Neural cell (in vitro differentiated cells): ENCODE measurements around the gene TMEM238L. TPM values are rescaled to one million over a fixed set of nuclear protein-coding genes. Genes with fewer than 3 reads are reported as not detected.
A peak's percentile ranks its signal among the peaks of the same experiment; 100 is the strongest.

ENCODE experiments used
- H2AFZ ChIP-seq: fragments of 200-600, 300-800 bp; sonication (generic), shearing (Covaris generic); 2 replicates; pipeline ENCODE4 v1.6.0; 2014; ENCODE audit warnings: low read depth, mild to moderate bottlenecking, antibody characterized with exemption, low read length, moderate library complexity
- H3F3A ChIP-seq: fragments of 200-600 bp; shearing (Covaris generic); 2 replicates; pipeline ENCODE4 v1.6.1; 2016; ENCODE audit warnings: mild to moderate bottlenecking, moderate library complexity, mixed read lengths, antibody characterized with exemption, low read length; ENCODE audit not compliant: insufficient read depth, poor library complexity, severe bottlenecking
- H3K27ac ChIP-seq: fragments of 200-600, 300-800 bp; sonication (generic), shearing (Covaris generic); 2 replicates; pipeline ENCODE4 v1.5.1; 2014; ENCODE audit warnings: mild to moderate bottlenecking, low read length, moderate library complexity
- H3K27me3 ChIP-seq: fragments of 300-800, 200-600 bp; sonication (generic), shearing (Covaris generic); 2 replicates; pipeline ENCODE4 v1.6.0; 2014; ENCODE audit warnings: mild to moderate bottlenecking, low read depth, low read length, moderate library complexity; ENCODE audit not compliant: insufficient read depth
- H3K36me3 ChIP-seq: fragments of 300-800, 200-600 bp; sonication (generic), shearing (Covaris generic); 2 replicates; pipeline ENCODE4 v1.5.1; 2014; ENCODE audit warnings: mild to moderate bottlenecking, antibody characterized with exemption, low read length, moderate library complexity; ENCODE audit not compliant: insufficient read depth
- H3K4me2 ChIP-seq: fragments of 300-800, 200-600 bp; sonication (generic), shearing (Covaris generic); 2 replicates; pipeline ENCODE4 v1.6.0; 2014; ENCODE audit warnings: mild to moderate bottlenecking, low read length
- H3K4me3 ChIP-seq: fragments of 300-800, 200-600 bp; sonication (generic), shearing (Covaris generic); 2 replicates; pipeline ENCODE4 v1.5.1; 2014; ENCODE audit warnings: mild to moderate bottlenecking, low read length, moderate library complexity
- H3K79me2 ChIP-seq: fragments of 200-600 bp; shearing (Covaris generic); replicated peaks from 2 replicates; pipeline ENCODE4 v1.6.0; 2014; ENCODE audit warnings: mild to moderate bottlenecking, low read length, moderate library complexity; ENCODE audit not compliant: insufficient read depth
- H3K9ac ChIP-seq: fragments of 300-800, 200-600 bp; sonication (generic), shearing (Covaris generic); 2 replicates; pipeline ENCODE4 v1.6.1; 2016; ENCODE audit warnings: mild to moderate bottlenecking, low read length, mixed read lengths
- H3K9me2 ChIP-seq: fragments of 200-600 bp; shearing (Covaris generic); 2 replicates; pipeline ENCODE4 v1.6.1; 2016; ENCODE audit warnings: mild to moderate bottlenecking, low read length, mixed read lengths; ENCODE audit not compliant: insufficient read depth
- H3K9me3 ChIP-seq: fragments of 200-600, 300-800 bp; sonication (generic), shearing (Covaris generic); 2 replicates; pipeline ENCODE4 v1.6.1; 2016; ENCODE audit warnings: mild to moderate bottlenecking, mixed run types, low read length, moderate library complexity, mixed read lengths
- H4K20me1 ChIP-seq: fragments of 200-600 bp; shearing (Covaris generic); 2 replicates; pipeline ENCODE4 v1.6.1; 2016; ENCODE audit warnings: mild to moderate bottlenecking, mixed run types; ENCODE audit not compliant: insufficient read depth
- EP300 ChIP-seq: fragments of 450-650 bp; conservative IDR thresholded peaks from 2 replicates; pipeline ENCODE4 v1.6.1; 2014; ENCODE audit warnings: antibody characterized with exemption, mild to moderate bottlenecking, moderate library complexity; ENCODE audit not compliant: poor library complexity, severe bottlenecking
- EZH2 ChIP-seq: fragments of 200-600, 300-800 bp; shearing (Covaris generic), sonication (generic); IDR thresholded peaks from 2 replicates; pipeline ENCODE4 v1.6.1; 2014; ENCODE audit warnings: antibody characterized with exemption, low read length, borderline replicate concordance, mild to moderate bottlenecking; ENCODE audit not compliant: insufficient read depth, poor library complexity, severe bottlenecking
- MXI1 ChIP-seq: fragments of 450-650 bp; conservative IDR thresholded peaks from 2 replicates; pipeline ENCODE4 v1.6.1; 2014; ENCODE audit warnings: antibody characterized with exemption, mild to moderate bottlenecking; ENCODE audit not compliant: poor library complexity, severe bottlenecking
- POLR2AphosphoS5 ChIP-seq: IDR thresholded peaks from 2 replicates; pipeline ENCODE4 v1.6.1; 2012
- RAD21 ChIP-seq: fragments of 450-650 bp; conservative IDR thresholded peaks from 2 replicates; pipeline ENCODE4 v1.6.1; 2014; ENCODE audit warnings: antibody characterized with exemption, mild to moderate bottlenecking, moderate library complexity
- SMC3 ChIP-seq: fragments of 450-650 bp; conservative IDR thresholded peaks from 2 replicates; pipeline ENCODE4 v1.6.1; 2014; ENCODE audit warnings: antibody characterized with exemption, mild to moderate bottlenecking, moderate library complexity; ENCODE audit not compliant: poor library complexity
- TAF1 ChIP-seq: IDR thresholded peaks from 2 replicates; pipeline ENCODE4 v1.6.1; 2012; ENCODE audit warnings: low read depth
- polyA plus RNA-seq: library from polyadenylated mRNA; depleted of rRNA; stranded (reverse); fragments of >200 nt; gene quantifications from 2 replicates; pipeline ENCODE4 v1.2.3, GENCODE V29; 2014
- TF ChIP-seq, protein P1 (sequence below): fragments of 450-650 bp; IDR thresholded peaks from 2 replicates; pipeline ENCODE4 v1.5.1; 2014; ENCODE audit warnings: antibody characterized with exemption, mild to moderate bottlenecking, moderate library complexity; ENCODE audit not compliant: poor library complexity, severe bottlenecking
- TF ChIP-seq, protein P2 (sequence below): IDR thresholded peaks from 2 replicates; pipeline ENCODE4 v1.6.1; 2012; ENCODE audit warnings: borderline replicate concordance

The TMEM238L gene
- polyA plus RNA-seq, 1 donor from 2014 or later: not detected

DNA sequence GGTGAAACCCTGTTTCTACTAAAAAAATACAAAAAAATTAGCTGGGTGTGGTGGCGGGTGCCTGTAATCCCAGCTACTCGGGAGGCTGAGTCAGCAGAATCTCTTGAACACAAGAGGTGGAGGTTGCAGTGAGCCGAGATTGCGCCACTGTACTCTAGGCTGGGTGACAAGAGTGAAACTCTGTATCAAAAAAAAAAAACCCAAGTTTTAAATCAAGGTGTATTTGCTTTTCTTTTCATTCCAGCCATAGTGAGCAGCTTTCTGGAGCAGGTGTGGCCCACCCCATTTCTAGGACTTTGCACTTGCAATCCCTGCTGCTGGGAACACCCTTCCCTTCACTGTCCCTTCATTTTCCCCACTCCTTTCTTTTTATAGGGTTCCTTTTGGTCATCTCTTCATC lies 28.8 kb downstream of the TMEM238L start:
- no peaks in the 10 kb centered on the region for H3K9me2 ChIP-seq
- H3K27me3 ChIP-seq: no peaks in the 10 kb centered on the region
- no peak overlapping the region for H2AFZ ChIP-seq
- no peak overlapping the region for H3K4me3 ChIP-seq
- no peaks in the 10 kb centered on the region for H3K9me3 ChIP-seq
- H3K27ac ChIP-seq: peak overlapping the region; percentile 95
- TF ChIP-seq EP300 (no peak), EZH2 (no peak), SMC3 (no peak), TAF1 (no peak), POLR2AphosphoS5 (no peak), MXI1 (no peak), RAD21 (no peak)
- TF ChIP-seq, protein P1, sequence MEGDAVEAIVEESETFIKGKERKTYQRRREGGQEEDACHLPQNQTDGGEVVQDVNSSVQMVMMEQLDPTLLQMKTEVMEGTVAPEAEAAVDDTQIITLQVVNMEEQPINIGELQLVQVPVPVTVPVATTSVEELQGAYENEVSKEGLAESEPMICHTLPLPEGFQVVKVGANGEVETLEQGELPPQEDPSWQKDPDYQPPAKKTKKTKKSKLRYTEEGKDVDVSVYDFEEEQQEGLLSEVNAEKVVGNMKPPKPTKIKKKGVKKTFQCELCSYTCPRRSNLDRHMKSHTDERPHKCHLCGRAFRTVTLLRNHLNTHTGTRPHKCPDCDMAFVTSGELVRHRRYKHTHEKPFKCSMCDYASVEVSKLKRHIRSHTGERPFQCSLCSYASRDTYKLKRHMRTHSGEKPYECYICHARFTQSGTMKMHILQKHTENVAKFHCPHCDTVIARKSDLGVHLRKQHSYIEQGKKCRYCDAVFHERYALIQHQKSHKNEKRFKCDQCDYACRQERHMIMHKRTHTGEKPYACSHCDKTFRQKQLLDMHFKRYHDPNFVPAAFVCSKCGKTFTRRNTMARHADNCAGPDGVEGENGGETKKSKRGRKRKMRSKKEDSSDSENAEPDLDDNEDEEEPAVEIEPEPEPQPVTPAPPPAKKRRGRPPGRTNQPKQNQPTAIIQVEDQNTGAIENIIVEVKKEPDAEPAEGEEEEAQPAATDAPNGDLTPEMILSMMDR: no peak
- TF ChIP-seq, protein P2, sequence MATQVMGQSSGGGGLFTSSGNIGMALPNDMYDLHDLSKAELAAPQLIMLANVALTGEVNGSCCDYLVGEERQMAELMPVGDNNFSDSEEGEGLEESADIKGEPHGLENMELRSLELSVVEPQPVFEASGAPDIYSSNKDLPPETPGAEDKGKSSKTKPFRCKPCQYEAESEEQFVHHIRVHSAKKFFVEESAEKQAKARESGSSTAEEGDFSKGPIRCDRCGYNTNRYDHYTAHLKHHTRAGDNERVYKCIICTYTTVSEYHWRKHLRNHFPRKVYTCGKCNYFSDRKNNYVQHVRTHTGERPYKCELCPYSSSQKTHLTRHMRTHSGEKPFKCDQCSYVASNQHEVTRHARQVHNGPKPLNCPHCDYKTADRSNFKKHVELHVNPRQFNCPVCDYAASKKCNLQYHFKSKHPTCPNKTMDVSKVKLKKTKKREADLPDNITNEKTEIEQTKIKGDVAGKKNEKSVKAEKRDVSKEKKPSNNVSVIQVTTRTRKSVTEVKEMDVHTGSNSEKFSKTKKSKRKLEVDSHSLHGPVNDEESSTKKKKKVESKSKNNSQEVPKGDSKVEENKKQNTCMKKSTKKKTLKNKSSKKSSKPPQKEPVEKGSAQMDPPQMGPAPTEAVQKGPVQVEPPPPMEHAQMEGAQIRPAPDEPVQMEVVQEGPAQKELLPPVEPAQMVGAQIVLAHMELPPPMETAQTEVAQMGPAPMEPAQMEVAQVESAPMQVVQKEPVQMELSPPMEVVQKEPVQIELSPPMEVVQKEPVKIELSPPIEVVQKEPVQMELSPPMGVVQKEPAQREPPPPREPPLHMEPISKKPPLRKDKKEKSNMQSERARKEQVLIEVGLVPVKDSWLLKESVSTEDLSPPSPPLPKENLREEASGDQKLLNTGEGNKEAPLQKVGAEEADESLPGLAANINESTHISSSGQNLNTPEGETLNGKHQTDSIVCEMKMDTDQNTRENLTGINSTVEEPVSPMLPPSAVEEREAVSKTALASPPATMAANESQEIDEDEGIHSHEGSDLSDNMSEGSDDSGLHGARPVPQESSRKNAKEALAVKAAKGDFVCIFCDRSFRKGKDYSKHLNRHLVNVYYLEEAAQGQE: no peak
- H3K4me2 ChIP-seq: no peak overlapping the region
- peaks cover 5% of the 10 kb centered on the region for H3F3A ChIP-seq
- H4K20me1 ChIP-seq: no peaks in the 10 kb centered on the region
- no peaks in the 10 kb centered on the region for H3K36me3 ChIP-seq
- H3K79me2 ChIP-seq: no peaks in the 10 kb centered on the region
- H3K9ac ChIP-seq: no peak overlapping the region

DNA sequence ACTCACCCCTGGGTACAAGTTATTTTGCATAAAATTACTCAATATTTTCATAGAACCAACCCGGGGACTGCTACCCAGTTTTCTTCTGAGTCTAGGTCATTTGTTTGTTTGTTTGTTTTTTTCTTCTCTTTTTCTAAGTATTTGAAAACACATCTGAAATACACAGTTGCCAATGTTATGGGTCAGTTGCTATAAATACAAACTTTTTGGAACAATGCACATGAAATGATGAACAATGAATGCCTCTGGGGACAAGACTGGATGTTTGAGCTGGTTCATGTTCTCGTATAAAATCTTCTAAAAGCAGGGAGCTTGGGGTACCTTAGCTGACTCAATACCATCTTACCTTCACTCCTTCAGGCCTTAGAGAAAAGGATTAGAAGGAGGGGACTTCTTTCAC lies 30.5 kb downstream of the TMEM238L start:
- Histone ChIP-seq H3K4me3 (peak overlapping the region; percentile 31), H3K9ac (peak overlapping the region; percentile 51), H3K27ac (peak overlapping the region; percentile 95), H3K27me3 (no peaks in the 10 kb centered on the region), H3K4me2 (no peak overlapping the region), H3K9me3 (no peaks in the 10 kb centered on the region), H3F3A (peaks cover 5% of the 10 kb centered on the region), H3K9me2 (no peaks in the 10 kb centered on the region), H4K20me1 (no peaks in the 10 kb centered on the region), H2AFZ (no peak overlapping the region), H3K36me3 (no peaks in the 10 kb centered on the region), H3K79me2 (no peaks in the 10 kb centered on the region)
- TF ChIP-seq SMC3 (no peak), MXI1 (peak; percentile 18)
